GM12878 (cell line): ENCODE results near the gene ADAMTS2. TPM values are rescaled to one million over a fixed set of nuclear protein-coding genes. Genes with fewer than 3 reads are reported as not detected.

Experiments
- ATAC-seq: fragments of 200-7000 bp; cut with Tn5 transposase; 3 replicates; pipeline ENCODE4 v1.9.1; 2020; ENCODE audit warnings: mild to moderate bottlenecking, moderate library complexity
- BruUV-seq: library from RNA; stranded (reverse); fragments of 400-500 nt; replicated peaks from 2 replicates; lab custom pipeline; 2021; lab: Mats Ljungman, UMichigan
- CTCF ChIA-PET: fragments of 300-600 bp; sonication (Branson Sonifier 250); formaldehyde crosslinking; extraction: SDS; loops from one replicate; lab custom pipeline; 2021; ENCODE audit warnings: inconsistent platforms; lab: Yijun Ruan, JAX
- POLR2A ChIA-PET: fragments of 350-600 bp; formaldehyde crosslinking; extraction: SDS; loops from one replicate; lab custom pipeline; 2021; ENCODE audit warnings: inconsistent platforms; lab: Charles Lee
- RAD21 ChIA-PET: fragments of 300-600 bp; sonication (Branson Sonifier 250); formaldehyde crosslinking; loops from one replicate; lab custom pipeline; 2023; ENCODE audit warnings: antibody characterized with exemption; ENCODE audit not compliant: unreplicated experiment; lab: Charles Lee
- SMC1A ChIA-PET: fragments of 300-600 bp; sonication (Branson Sonifier 250); formaldehyde crosslinking; loops from one replicate; lab custom pipeline; 2023; ENCODE audit not compliant: unreplicated experiment, uncharacterized antibody; lab: Charles Lee
- DNase-seq: peaks from one replicate; pipeline ENCODE4 v3.0.0-alpha.2; 2011; ENCODE audit warnings: low read depth, low spot score
- FAIRE-seq: peaks from 3 replicates; lab custom pipeline; 2011; peaks lifted over from hg19 to GRCh38; lab: Jason Lieb, UNC
- H2AFZ ChIP-seq: 2 replicates; pipeline ENCODE4 v1.6.0; 2011; ENCODE audit warnings: low read depth, low read length, control low read depth; ENCODE audit not compliant: control insufficient read depth
- H3K27ac ChIP-seq: 2 replicates; pipeline ENCODE4 v1.5.1; 2011; ENCODE audit warnings: control low read depth; ENCODE audit not compliant: control insufficient read depth, insufficient read depth
- H3K27me3 ChIP-seq, 2 experiments: replicated peaks in 1 of 2; 2 replicates each; pipeline versions ENCODE4 v1.6.0 to v1.6.1; 2011; ENCODE audit warnings: low read length in 1 of 2; ENCODE audit not compliant: control insufficient read depth in 2 of 2, insufficient read depth in 2 of 2
- H3K36me3 ChIP-seq, 2 experiments: 2 replicates each; pipeline ENCODE4 v1.5.1; 2011; ENCODE audit warnings: low read length in 1 of 2; ENCODE audit not compliant: control insufficient read depth in 2 of 2, insufficient read depth in 2 of 2
- H3K4me1 ChIP-seq: 2 replicates; pipeline ENCODE4 v1.6.1; 2011; ENCODE audit warnings: mild to moderate bottlenecking, low read length, moderate library complexity, mixed read lengths; ENCODE audit not compliant: control insufficient read depth, insufficient read depth
- H3K4me2 ChIP-seq: 2 replicates; pipeline ENCODE4 v1.6.0; 2011; ENCODE audit warnings: control low read depth; ENCODE audit not compliant: control insufficient read depth, insufficient read depth
- H3K4me3 ChIP-seq: fragments of 200-600 bp; sonication (generic); 2 replicates; pipeline ENCODE4 v1.5.1; 2016
- H3K79me2 ChIP-seq: 2 replicates; pipeline ENCODE4 v1.6.0; 2011; ENCODE audit warnings: low read length; ENCODE audit not compliant: control insufficient read depth, insufficient read depth
- H3K9ac ChIP-seq: 2 replicates; pipeline ENCODE4 v1.8.0; 2011; ENCODE audit warnings: low read length, control low read depth, mixed read lengths; ENCODE audit not compliant: control insufficient read depth, insufficient read depth
- H3K9me3 ChIP-seq: replicated peaks from 3 replicates; pipeline ENCODE4 v1.5.1; 2011; ENCODE audit warnings: mild to moderate bottlenecking, low read length; ENCODE audit not compliant: control insufficient read depth, insufficient read depth
- H4K20me1 ChIP-seq: 2 replicates; pipeline ENCODE4 v1.6.0; 2011; ENCODE audit not compliant: control insufficient read depth, insufficient read depth
- ASH2L ChIP-seq: fragments of 300-600, 200-600 bp; sonication (generic); IDR thresholded peaks from 2 replicates; pipeline ENCODE4 v1.6.1; 2017; ENCODE audit warnings: low read depth, mild to moderate bottlenecking, borderline replicate concordance
- CEBPB ChIP-seq, 2 experiments: fragments of 150-350 bp in 1 of 2; IDR thresholded peaks; 2 replicates each; pipeline ENCODE4 v1.6.1; 2012 to 2014; ENCODE audit warnings: low read depth in 2 of 2, low read length in 2 of 2, borderline replicate concordance in 1 of 2, inconsistent platforms in 1 of 2
- E2F4 ChIP-seq: IDR thresholded peaks from 2 replicates; pipeline ENCODE4 v1.6.1; 2012; ENCODE audit warnings: low read depth, low read length, improper control_type of control experiment
- GATAD2B ChIP-seq: fragments of 450-650 bp; conservative IDR thresholded peaks from 2 replicates; pipeline ENCODE4 v1.6.1; 2017; ENCODE audit warnings: low read depth, mild to moderate bottlenecking, moderate library complexity
- RB1 ChIP-seq: fragments of 450-650 bp; formaldehyde crosslinking; IDR thresholded peaks from 2 replicates; pipeline ENCODE4 v1.6.1; 2017; ENCODE audit warnings: mild to moderate bottlenecking, borderline replicate concordance
- RCOR1 ChIP-seq: conservative IDR thresholded peaks from 2 replicates; pipeline ENCODE4 v1.6.1; 2012; ENCODE audit warnings: low read depth, low read length, improper control_type of control experiment
- SUPT20H ChIP-seq: IDR thresholded peaks from 2 replicates; pipeline ENCODE4 v1.6.1; 2011; ENCODE audit warnings: low read depth, mild to moderate bottlenecking, low read length, moderate library complexity, borderline replicate concordance; ENCODE audit not compliant: control insufficient read depth
- TARDBP ChIP-seq: IDR thresholded peaks from 2 replicates; pipeline ENCODE4 v1.6.1; 2016; ENCODE audit warnings: borderline replicate concordance
- TCF12 ChIP-seq: IDR thresholded peaks from 2 replicates; pipeline ENCODE4 v1.6.1; 2011; ENCODE audit warnings: low read depth, mild to moderate bottlenecking, low read length
- ZBED1 ChIP-seq: IDR thresholded peaks from 2 replicates; pipeline ENCODE4 v1.6.1; 2016; ENCODE audit warnings: borderline replicate concordance
- WGBS: methylation state at CpG from one replicate; pipeline ENCODE4 v1.1.6; 2016; ENCODE audit warnings: low lambda C conversion rate; ENCODE audit not compliant: insufficient replicate concordance, insufficient coverage; ENCODE audit errors: missing lambda C conversion rate; 5-methylcytosine and 5-hydroxymethylcytosine counted together
- in situ Hi-C: fragments of 300-500 bp; cut with MboI; formaldehyde crosslinking; loops from 9 replicates; pipeline ENCODE4 v1.14.3; 2018; ENCODE audit warnings: mixed read lengths
- intact Hi-C: fragments of 100-400 bp; cut with micrococcal nuclease; formaldehyde crosslinking; loops from one replicate; pipeline ENCODE4 v1.14.2; 2022; ENCODE audit not compliant: unreplicated experiment
- polyA plus RNA-seq, 11 experiments: library from polyadenylated mRNA; depleted of rRNA in 4 of 11; unstranded in 6 of 11; stranded (reverse) in 5 of 11; fragments of >200 nt; fragmentation: Nextera tagmentation in 4 of 11; fragmentation: Illumina TruSeq in 1 of 11; extraction: Ambion mirVana in 4 of 11; extraction: Trizol in 1 of 11; gene quantifications; 1 replicate in 1 of 11; 2 replicates in 10 of 11; pipeline versions ENCODE4 v1.2.1 to v1.2.3, GENCODE V29; 2011 to 2016; ENCODE audit warnings: inconsistent platforms in 2 of 11, missing spikeins in 2 of 11, low read depth in 1 of 11
- total RNA-seq, 4 experiments: library from RNA; depleted of rRNA in 3 of 4; stranded (reverse); fragments of >200 nt in 3 of 4; fragmentation: Illumina TruSeq in 1 of 4; extraction: Trizol in 1 of 4; gene quantifications; 2 replicates each; pipeline versions ENCODE4 v1.2.1 to v1.2.3, GENCODE V29; 2013 to 2021

ADAMTS2 gene
- total and polyA plus RNA-seq, 10 of the 15 experiments (the other 5 are each of a cell fraction or from before 2014, with no cell fraction given): 0.03 to 0.05 TPM; not detected in 8

DNA sequence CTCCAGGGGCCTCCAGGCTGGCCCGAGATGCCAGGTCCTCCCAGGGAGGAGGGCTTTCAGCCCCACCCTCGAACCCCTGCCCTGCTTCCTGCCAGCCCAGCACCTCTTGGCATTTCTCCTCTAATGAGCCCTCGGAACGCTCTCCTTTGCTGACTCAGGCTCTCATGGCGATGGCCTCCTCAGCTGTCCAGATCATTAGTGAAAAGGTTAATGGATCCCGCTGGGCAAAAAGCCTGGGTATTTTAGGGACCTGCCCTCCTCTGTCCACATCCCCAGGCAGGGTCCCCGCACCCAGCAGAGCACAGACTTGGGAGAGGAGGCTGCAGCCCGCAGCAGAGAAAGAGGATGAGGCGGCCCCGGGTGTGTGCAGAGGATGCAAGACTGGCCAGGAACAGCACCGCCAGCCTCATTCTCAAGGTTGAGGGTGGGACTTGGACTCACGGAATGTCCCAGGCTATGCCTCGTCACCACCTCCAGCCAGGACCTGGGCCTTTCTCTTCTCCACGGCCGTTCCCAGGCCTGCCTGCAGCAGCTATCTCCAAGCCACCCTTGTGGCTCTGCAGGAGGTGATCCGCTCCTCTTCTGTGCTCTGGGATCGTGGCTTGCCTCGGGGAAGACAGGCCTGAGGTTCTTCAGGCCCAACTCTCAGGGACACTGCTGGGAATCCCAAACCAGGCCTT, 23.0 kb upstream of the ADAMTS2 start:
- Histone ChIP-seq H3K4me3 (no peak overlapping the region), H3K4me1 (no peaks in the 10 kb centered on the region), H3K27ac (no peak overlapping the region), H2AFZ (no peak overlapping the region), H3K79me2 (no peaks in the 10 kb centered on the region), H3K27me3 (no peaks in the 10 kb centered on the region), H4K20me1 (no peaks in the 10 kb centered on the region), H3K36me3 (no peaks in the 10 kb centered on the region), H3K9ac (no peak overlapping the region), H3K9me3 (no peaks in the 10 kb centered on the region; the same call in 2 of the 3 replicates), H3K4me2 (no peak overlapping the region)
- FAIRE-seq: no peak
- no peak for TF ChIP-seq ZBED1
- no peak for TF ChIP-seq SUPT20H
- TF ChIP-seq TCF12: no peak
- TF ChIP-seq ASH2L: no peak
- no peak for TF ChIP-seq E2F4
- TF ChIP-seq RB1: no peak
- no peak for TF ChIP-seq RCOR1
- TF ChIP-seq CEBPB (IDR thresholded peaks at IDR 0.05; ENCODE audit: borderline replicate concordance in 1 of 2, low read depth in 2 of 2, low read length in 2 of 2): no peak
- TF ChIP-seq TARDBP: no peak
- no peak for TF ChIP-seq GATAD2B
- ChIA-PET CTCF (no interaction called here), RAD21 (no interaction called here), SMC1A (no interaction called here), POLR2A (interaction anchor here (0.8 kb wide), 1 partner anchor 311 kb away, joined by 3 read pairs; no protein-coding TSS in a partner anchor)
- intact Hi-C loops (no loop called here), in situ Hi-C loops (no loop called here)
- no peak for ATAC-seq
- WGBS: 29% methylated on average over 18 of the region's 18 CpGs
- BruUV-seq: no TSS peak
- DNase-seq: no peak
